Endothelial cell of umbilical vein (primary cell): ENCODE data around the gene FYCO1. TPM values are rescaled to one million over a fixed set of nuclear protein-coding genes. Genes with fewer than 3 reads are reported as not detected.

Experiments used
- BruUV-seq: library from RNA; stranded (reverse); fragments of 400-500 nt; replicated peaks from 2 replicates; lab custom pipeline; 2021; lab: Mats Ljungman, UMichigan
- CTCF ChIA-PET: fragments of 300-600, 350-600 bp; sonication (Branson Sonifier 250); formaldehyde crosslinking; loops from one replicate; lab custom pipeline; 2021; ENCODE audit warnings: antibody characterized with exemption, inconsistent platforms; lab: Charles Lee
- POLR2A ChIA-PET: fragments of 300-600, 350-600 bp; sonication (Branson Sonifier 250); formaldehyde crosslinking; loops from one replicate; lab custom pipeline; 2021; ENCODE audit warnings: antibody characterized with exemption, inconsistent platforms; lab: Charles Lee
- DNase-seq: peaks from one replicate; pipeline ENCODE4 v3.0.0-alpha.2; 2011; ENCODE audit warnings: low read depth, low spot score
- FAIRE-seq: peaks from 2 replicates; lab custom pipeline; 2011; peaks lifted over from hg19 to GRCh38; lab: Jason Lieb, UNC
- H2AFZ ChIP-seq: 2 replicates; pipeline ENCODE4 v1.6.0; 2012; ENCODE audit warnings: low read depth, low read length, control low read depth, inconsistent platforms
- H3K27ac ChIP-seq: 2 replicates; pipeline ENCODE4 v1.5.1; 2011; ENCODE audit warnings: low read depth, mild to moderate bottlenecking, control low read depth, low read length, moderate library complexity; ENCODE audit not compliant: insufficient read depth
- H3K27me3 ChIP-seq, 2 experiments: 2 replicates each; pipeline versions ENCODE4 v1.6.0 to v1.6.1; 2011; ENCODE audit warnings: low read length in 2 of 2, mixed read lengths in 1 of 2; ENCODE audit not compliant: control insufficient read depth in 2 of 2, insufficient read depth in 2 of 2
- H3K36me3 ChIP-seq, 2 experiments: 2 replicates in 1 of 2; 3 replicates in 1 of 2; pipeline ENCODE4 v1.5.1; 2011; ENCODE audit warnings: low read length in 2 of 2, mild to moderate bottlenecking in 1 of 2, moderate library complexity in 1 of 2; ENCODE audit not compliant: control insufficient read depth in 2 of 2, insufficient read depth in 2 of 2; ENCODE audit errors: extremely low read depth in 1 of 2
- H3K4me1 ChIP-seq: 3 replicates; pipeline ENCODE4 v1.5.1; 2011; ENCODE audit warnings: mild to moderate bottlenecking, low read length; ENCODE audit not compliant: control insufficient read depth, insufficient read depth; ENCODE audit errors: extremely low read depth
- H3K4me2 ChIP-seq: 2 replicates; pipeline ENCODE4 v1.6.1; 2011; ENCODE audit warnings: low read length, control low read depth, mixed read lengths; ENCODE audit not compliant: insufficient read depth
- H3K4me3 ChIP-seq, 3 experiments: fragments of 200-600 bp in 1 of 3; sonication (generic), shearing (Covaris generic) in 1 of 3; replicated peaks in 1 of 3; 2 replicates each; pipeline ENCODE4 v1.5.1; 2011 to 2016; ENCODE audit warnings: control low read depth in 3 of 3, low read length in 3 of 3, mild to moderate bottlenecking in 2 of 3, inconsistent platforms in 1 of 3, low read depth in 1 of 3, moderate library complexity in 1 of 3; ENCODE audit not compliant: insufficient read depth in 1 of 3
- H3K79me2 ChIP-seq: 2 replicates; pipeline ENCODE4 v1.6.0; 2012; ENCODE audit warnings: low read length, inconsistent platforms; ENCODE audit not compliant: control insufficient read depth, insufficient read depth
- H3K9ac ChIP-seq: replicated peaks from 2 replicates; pipeline ENCODE3; 2011; ENCODE audit warnings: low read length, control low read depth; ENCODE audit not compliant: insufficient read depth; ENCODE audit errors: extremely low read depth
- H3K9me1 ChIP-seq: replicated peaks from 3 replicates; pipeline ENCODE4 v1.6.0; 2011; ENCODE audit warnings: mild to moderate bottlenecking, low read length; ENCODE audit not compliant: control insufficient read depth, insufficient read depth; ENCODE audit errors: extremely low read depth
- H3K9me3 ChIP-seq: replicated peaks from 2 replicates; pipeline ENCODE4 v1.5.1; 2012; ENCODE audit warnings: low read length, inconsistent platforms; ENCODE audit not compliant: control insufficient read depth, insufficient read depth
- H4K20me1 ChIP-seq: replicated peaks from 2 replicates; pipeline ENCODE3; 2011; ENCODE audit warnings: mild to moderate bottlenecking, low read length; ENCODE audit not compliant: control insufficient read depth, insufficient read depth; ENCODE audit errors: extremely low read depth
- EZH2 ChIP-seq: IDR thresholded peaks from 2 replicates; pipeline ENCODE4 v1.6.1; 2012; ENCODE audit warnings: borderline replicate concordance, low read depth, mild to moderate bottlenecking, moderate library complexity, low read length, inconsistent platforms; ENCODE audit not compliant: severe bottlenecking
- FOS ChIP-seq: IDR thresholded peaks from 2 replicates; pipeline ENCODE4 v1.6.1; 2011; ENCODE audit warnings: mild to moderate bottlenecking, low read length, moderate library complexity, borderline replicate concordance; ENCODE audit not compliant: insufficient read depth
- GATA2 ChIP-seq: IDR thresholded peaks from 2 replicates; pipeline ENCODE4 v1.7.0; 2011; ENCODE audit warnings: low read depth, mild to moderate bottlenecking, moderate library complexity, mixed read lengths, low read length; ENCODE audit not compliant: insufficient read length, insufficient read depth
- JUN ChIP-seq: IDR thresholded peaks from 2 replicates; pipeline ENCODE4 v1.6.1; 2011; ENCODE audit warnings: borderline replicate concordance, low read depth; ENCODE audit not compliant: insufficient read length, insufficient read depth
- MYC ChIP-seq: IDR thresholded peaks from one replicate; pipeline ENCODE4 v1.6.1; 2011; ENCODE audit warnings: mild to moderate bottlenecking, low read depth, low read length
- POLR2A ChIP-seq: IDR thresholded peaks from 2 replicates; pipeline ENCODE4 v1.6.1; 2012; ENCODE audit warnings: low read depth, mild to moderate bottlenecking, control low read depth, low read length
- POLR2AphosphoS5 ChIP-seq: IDR thresholded peaks from 2 replicates; pipeline ENCODE4 v1.6.1; 2012; ENCODE audit warnings: low read depth, mild to moderate bottlenecking, control low read depth, low read length, moderate library complexity; ENCODE audit not compliant: insufficient read depth
- dilution Hi-C: fragments of 300-500 bp; cut with MboI; formaldehyde crosslinking; loops from one replicate; pipeline ENCODE4 v1.15.0; 2019; ENCODE audit warnings: low sequenced_read_pairs; ENCODE audit not compliant: extremely low pct_ligation_motif_present
- intact Hi-C: fragments of 100-400 bp; cut with micrococcal nuclease; formaldehyde crosslinking; loops from one replicate; pipeline ENCODE4 v1.10.0; 2022
- polyA plus RNA-seq, 4 experiments: library from polyadenylated mRNA; depleted of rRNA in 3 of 4; stranded (reverse) in 3 of 4; unstranded in 1 of 4; fragments of >200 nt; gene quantifications; 2 replicates each; pipeline versions ENCODE4 v1.2.1 to v1.2.3, GENCODE V29; 2011 to 2012; ENCODE audit warnings: missing spikeins in 1 of 4
- total RNA-seq: library from RNA; stranded (reverse); gene quantifications from 2 replicates; pipeline ENCODE4 v1.2.3, GENCODE V29; 2021
- TF ChIP-seq, protein P1 (sequence below): IDR thresholded peaks from 2 replicates; pipeline ENCODE4 v1.6.1; 2011; ENCODE audit not compliant: insufficient read depth, insufficient read length
- TF ChIP-seq, protein P2 (sequence below), 2 donors: IDR thresholded peaks; 1 replicate in 1 of 2; 2 replicates in 1 of 2; pipeline ENCODE4 v1.5.1; 2011; ENCODE audit warnings: low read length in 2 of 2, mild to moderate bottlenecking in 2 of 2, moderate library complexity in 2 of 2, control low read depth in 1 of 2, inconsistent platforms in 1 of 2, low read depth in 1 of 2; ENCODE audit not compliant: insufficient read depth in 1 of 2; ENCODE audit errors: extremely low read depth in 1 of 2

FYCO1 gene
- total and polyA plus RNA-seq, 2 donors (not counting 3 experiments of a cell fraction or from before 2014, with no cell fraction given) = 13.9 to 20.8 TPM

DNA sequence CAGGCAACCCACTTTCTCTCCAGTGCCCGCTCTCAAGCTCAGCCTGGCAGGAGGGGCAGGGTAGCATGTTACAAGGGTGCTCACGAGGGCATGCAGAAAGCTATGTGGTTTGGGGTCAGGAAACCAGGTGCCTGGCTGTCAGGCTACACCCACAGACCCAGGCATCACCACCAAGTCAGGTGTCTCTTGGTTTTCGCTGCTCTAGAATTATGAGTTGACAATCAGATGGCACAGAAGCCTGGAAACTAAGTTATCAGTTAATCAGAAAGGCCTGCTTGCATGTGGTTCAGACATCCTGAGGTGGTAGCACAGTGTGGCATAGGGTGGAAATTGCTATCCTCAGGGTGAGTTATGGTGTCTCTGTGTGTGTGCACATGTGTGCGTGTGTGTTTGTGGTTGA is 125.5 kb downstream of the FYCO1 start:
- Histone ChIP-seq H3K9me1 (no peaks in the 10 kb centered on the region), H4K20me1 (no peaks in the 10 kb centered on the region), H3K9ac (no peak overlapping the region), H2AFZ (no peak overlapping the region), H3K79me2 (no peaks in the 10 kb centered on the region), H3K36me3 (no peaks in the 10 kb centered on the region), H3K4me3 (no peak overlapping the region), H3K4me2 (no peak overlapping the region), H3K4me1 (no peaks in the 10 kb centered on the region), H3K9me3 (no peaks in the 10 kb centered on the region), H3K27ac (no peak overlapping the region), H3K27me3 (peaks cover 7 to 8% of the 10 kb centered on the region in 2 experiments)
- POLR2A ChIA-PET = no interaction called here
- no peak for TF ChIP-seq MYC
- TF ChIP-seq, protein P1, sequence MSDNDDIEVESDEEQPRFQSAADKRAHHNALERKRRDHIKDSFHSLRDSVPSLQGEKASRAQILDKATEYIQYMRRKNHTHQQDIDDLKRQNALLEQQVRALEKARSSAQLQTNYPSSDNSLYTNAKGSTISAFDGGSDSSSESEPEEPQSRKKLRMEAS = no peak
- TF ChIP-seq FOS = no peak
- no peak for TF ChIP-seq POLR2AphosphoS5
- TF ChIP-seq, protein P2, sequence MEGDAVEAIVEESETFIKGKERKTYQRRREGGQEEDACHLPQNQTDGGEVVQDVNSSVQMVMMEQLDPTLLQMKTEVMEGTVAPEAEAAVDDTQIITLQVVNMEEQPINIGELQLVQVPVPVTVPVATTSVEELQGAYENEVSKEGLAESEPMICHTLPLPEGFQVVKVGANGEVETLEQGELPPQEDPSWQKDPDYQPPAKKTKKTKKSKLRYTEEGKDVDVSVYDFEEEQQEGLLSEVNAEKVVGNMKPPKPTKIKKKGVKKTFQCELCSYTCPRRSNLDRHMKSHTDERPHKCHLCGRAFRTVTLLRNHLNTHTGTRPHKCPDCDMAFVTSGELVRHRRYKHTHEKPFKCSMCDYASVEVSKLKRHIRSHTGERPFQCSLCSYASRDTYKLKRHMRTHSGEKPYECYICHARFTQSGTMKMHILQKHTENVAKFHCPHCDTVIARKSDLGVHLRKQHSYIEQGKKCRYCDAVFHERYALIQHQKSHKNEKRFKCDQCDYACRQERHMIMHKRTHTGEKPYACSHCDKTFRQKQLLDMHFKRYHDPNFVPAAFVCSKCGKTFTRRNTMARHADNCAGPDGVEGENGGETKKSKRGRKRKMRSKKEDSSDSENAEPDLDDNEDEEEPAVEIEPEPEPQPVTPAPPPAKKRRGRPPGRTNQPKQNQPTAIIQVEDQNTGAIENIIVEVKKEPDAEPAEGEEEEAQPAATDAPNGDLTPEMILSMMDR (IDR thresholded peaks at IDR 0.05; ENCODE audit: extremely low read depth in 1 of 2, insufficient read depth in 1 of 2, low read depth in 1 of 2, low read length in 2 of 2) = no peak
- no peak for TF ChIP-seq GATA2
- no peak for TF ChIP-seq JUN
- TF ChIP-seq POLR2A = no peak
- no peak for TF ChIP-seq EZH2
- CTCF ChIA-PET = no interaction called here
- intact Hi-C loops = no loop called here
- no peak for DNase-seq
- no TSS peak for BruUV-seq
- dilution Hi-C loops = no loop called here
- no peak for FAIRE-seq
